Measurements from ENCODE around the gene MYT1.

- TF ChIP-seq HNF4A (conservative IDR thresholded peaks at IDR 0.05): peak; percentile 19 to 23
- no peak for TF ChIP-seq RAD21 (IDR thresholded peaks at IDR 0.05)
- no peak for TF ChIP-seq ZBTB33 (IDR thresholded peaks at IDR 0.05)
- TF ChIP-seq, protein P1, sequence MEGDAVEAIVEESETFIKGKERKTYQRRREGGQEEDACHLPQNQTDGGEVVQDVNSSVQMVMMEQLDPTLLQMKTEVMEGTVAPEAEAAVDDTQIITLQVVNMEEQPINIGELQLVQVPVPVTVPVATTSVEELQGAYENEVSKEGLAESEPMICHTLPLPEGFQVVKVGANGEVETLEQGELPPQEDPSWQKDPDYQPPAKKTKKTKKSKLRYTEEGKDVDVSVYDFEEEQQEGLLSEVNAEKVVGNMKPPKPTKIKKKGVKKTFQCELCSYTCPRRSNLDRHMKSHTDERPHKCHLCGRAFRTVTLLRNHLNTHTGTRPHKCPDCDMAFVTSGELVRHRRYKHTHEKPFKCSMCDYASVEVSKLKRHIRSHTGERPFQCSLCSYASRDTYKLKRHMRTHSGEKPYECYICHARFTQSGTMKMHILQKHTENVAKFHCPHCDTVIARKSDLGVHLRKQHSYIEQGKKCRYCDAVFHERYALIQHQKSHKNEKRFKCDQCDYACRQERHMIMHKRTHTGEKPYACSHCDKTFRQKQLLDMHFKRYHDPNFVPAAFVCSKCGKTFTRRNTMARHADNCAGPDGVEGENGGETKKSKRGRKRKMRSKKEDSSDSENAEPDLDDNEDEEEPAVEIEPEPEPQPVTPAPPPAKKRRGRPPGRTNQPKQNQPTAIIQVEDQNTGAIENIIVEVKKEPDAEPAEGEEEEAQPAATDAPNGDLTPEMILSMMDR (IDR thresholded peaks at IDR 0.05; ENCODE audit: low read depth, low read length, missing input control): no peak
Measured at GRCh38 chr20:64188682-64189529, 24.7 kb downstream of the MYT1 start.
